Measurements from ENCODE around the gene NREP. TPM values are rescaled to one million over a fixed set of nuclear protein-coding genes. Genes with fewer than 3 reads are reported as not detected.

The NREP gene, protein sequence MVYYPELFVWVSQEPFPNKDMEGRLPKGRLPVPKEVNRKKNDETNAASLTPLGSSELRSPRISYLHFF
- 22.6 and 61.4 TPM in 2 replicates for total RNA-seq (2012; rRNA removed)

DNA sequence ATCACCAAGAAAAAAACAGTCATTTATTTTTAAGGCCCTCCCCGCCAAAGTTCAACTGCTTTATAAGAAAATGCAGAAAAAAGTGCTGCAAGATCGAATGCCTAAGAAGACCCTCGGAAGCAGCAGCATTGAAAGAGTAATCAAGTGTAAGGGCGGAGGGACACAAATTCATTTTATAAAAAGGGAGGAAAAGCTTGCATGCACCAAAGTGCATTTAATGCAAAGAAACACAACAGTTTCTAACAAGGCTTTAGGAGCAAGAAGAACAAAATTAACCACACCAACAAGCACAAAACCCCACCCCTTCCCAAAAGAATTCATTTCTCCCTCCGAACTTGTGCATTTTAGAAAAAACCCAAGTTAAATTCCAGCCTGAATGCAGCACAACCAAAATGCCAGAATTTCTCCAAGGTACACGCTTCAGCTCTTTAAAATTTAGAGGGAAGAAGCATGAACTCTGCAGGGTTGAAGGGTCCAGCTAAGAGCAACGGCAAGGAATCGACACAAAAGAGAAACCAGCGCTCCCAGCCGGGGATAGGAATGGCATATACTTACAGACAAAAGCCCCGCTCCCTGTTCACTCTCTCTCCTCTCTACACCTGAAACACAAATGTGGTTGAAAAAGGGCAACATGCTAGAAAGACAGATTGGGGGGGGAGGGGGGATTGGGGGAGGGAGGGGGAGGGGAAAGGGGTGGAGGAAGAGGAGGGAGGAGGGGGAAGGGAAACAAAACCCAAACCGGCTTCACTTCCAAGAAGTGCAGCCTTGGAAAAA is at the start of gene NREP:
Gene NREP (minus strand): TSS at position 614 of the 774 bp plus-strand sequence. CDS start 1,422 bp downstream, outside the sequence.
- Histone ChIP-seq H3K27me3 (ENCODE audit: control insufficient read depth, insufficient read depth, low read length) (no peaks in the 10 kb centered on the region), H3K4me2 (ENCODE audit: low read length) (peak within 1 kb of the TSS; percentile 81), H3K9me3 (replicated peaks; ENCODE audit: low read length) (no peaks in the 10 kb centered on the region), H3K4me1 (ENCODE audit: control insufficient read depth, insufficient read depth, low read length) (peaks cover 38% of the 10 kb centered on the region), H3K4me3 (ENCODE audit: low read length) (peak within 1 kb of the TSS; percentile 89), H3K9ac (ENCODE audit: low read depth, low read length) (peak within 1 kb of the TSS; percentile 89), H3K36me3 (ENCODE audit: insufficient read depth, low read length) (peaks cover 15% of the 10 kb centered on the region)

DNA sequence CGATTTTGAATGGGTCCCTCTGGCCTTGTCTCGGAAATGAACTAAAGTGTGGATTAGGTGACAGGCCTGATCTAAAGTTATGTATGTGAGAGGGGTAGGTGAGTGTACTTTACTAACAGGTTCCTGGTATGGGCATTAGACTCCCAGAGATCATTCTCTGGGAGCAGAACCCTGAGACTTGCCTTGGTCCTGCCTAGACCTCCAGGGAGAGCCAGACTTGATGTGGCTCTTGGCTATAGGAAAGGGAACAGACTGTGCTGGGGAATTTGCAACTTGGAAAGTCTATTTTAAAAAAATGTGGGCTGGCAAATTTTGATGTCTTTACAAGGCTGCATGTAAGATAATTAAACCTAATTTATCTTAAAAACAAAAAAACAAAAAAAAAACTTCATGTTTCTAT is 49.8 kb upstream of the NREP start:
- H3K9me3 ChIP-seq (replicated peaks; ENCODE audit: low read length) = no peaks in the 10 kb centered on the region
- H3K36me3 ChIP-seq (ENCODE audit: insufficient read depth, low read length) = no peaks in the 10 kb centered on the region
- no peak overlapping the region for H3K4me2 ChIP-seq (ENCODE audit: low read length)
- no peaks in the 10 kb centered on the region for H3K27me3 ChIP-seq (ENCODE audit: control insufficient read depth, insufficient read depth, low read length)
- H3K4me1 ChIP-seq (ENCODE audit: control insufficient read depth, insufficient read depth, low read length) = no peaks in the 10 kb centered on the region
- H3K4me3 ChIP-seq (ENCODE audit: low read length) = no peak overlapping the region
- no peak overlapping the region for H3K9ac ChIP-seq (ENCODE audit: low read depth, low read length)

DNA sequence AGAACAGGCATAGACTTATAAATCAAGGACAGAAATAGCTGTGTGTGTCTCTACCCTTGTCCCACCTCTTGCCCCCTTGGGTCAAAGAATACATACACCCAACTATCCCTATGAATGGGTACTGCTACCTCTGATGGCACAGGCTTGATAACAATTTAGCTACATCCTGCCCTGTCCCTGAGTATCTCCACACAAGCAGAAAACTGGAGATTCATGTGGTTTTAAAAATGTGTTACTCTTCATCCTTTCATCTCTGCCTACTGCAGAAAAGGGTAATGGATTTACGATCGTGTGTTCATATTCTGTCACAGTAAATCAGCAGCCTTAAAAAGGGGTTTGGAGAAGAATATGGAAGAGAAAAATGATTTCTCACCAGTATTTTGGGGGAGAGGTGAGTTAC is 49.2 kb upstream of the NREP start:
- Histone ChIP-seq H3K36me3 (ENCODE audit: insufficient read depth, low read length) (no peaks in the 10 kb centered on the region), H3K9me3 (replicated peaks; ENCODE audit: low read length) (no peaks in the 10 kb centered on the region), H3K9ac (ENCODE audit: low read depth, low read length) (no peak overlapping the region)

DNA sequence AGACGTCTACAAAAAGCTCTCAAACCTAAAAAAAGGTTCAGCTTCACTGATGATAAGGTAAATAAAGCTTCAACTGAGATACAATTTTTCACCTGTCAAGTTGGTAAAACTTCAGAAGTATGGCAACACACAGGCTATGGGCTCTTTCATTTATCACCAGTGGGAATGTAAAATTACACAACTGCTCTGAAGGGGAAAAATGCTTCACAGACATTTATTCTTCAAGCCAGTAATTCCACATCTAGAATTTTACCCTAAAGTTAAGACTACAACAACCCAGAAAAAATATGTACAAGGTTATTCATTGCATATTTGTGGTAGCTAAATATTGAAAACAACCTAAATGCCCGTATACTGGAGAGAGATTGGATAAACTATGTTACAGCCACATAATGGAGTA is 48.1 kb upstream of the NREP start:
- Histone ChIP-seq H3K36me3 (ENCODE audit: insufficient read depth, low read length) (no peaks in the 10 kb centered on the region), H3K27me3 (ENCODE audit: control insufficient read depth, insufficient read depth, low read length) (no peaks in the 10 kb centered on the region), H3K9ac (ENCODE audit: low read depth, low read length) (no peak overlapping the region), H3K4me3 (ENCODE audit: low read length) (no peak overlapping the region), H3K4me1 (ENCODE audit: control insufficient read depth, insufficient read depth, low read length) (no peaks in the 10 kb centered on the region), H3K4me2 (ENCODE audit: low read length) (no peak overlapping the region), H3K9me3 (replicated peaks; ENCODE audit: low read length) (no peaks in the 10 kb centered on the region)

More for the DNA sequence above, 49.2 kb upstream of the NREP start:
- Histone ChIP-seq H3K4me3 (ENCODE audit: low read length) (no peak overlapping the region), H3K27me3 (ENCODE audit: control insufficient read depth, insufficient read depth, low read length) (no peaks in the 10 kb centered on the region), H3K4me2 (ENCODE audit: low read length) (no peak overlapping the region), H3K4me1 (ENCODE audit: control insufficient read depth, insufficient read depth, low read length) (no peaks in the 10 kb centered on the region)

DNA sequence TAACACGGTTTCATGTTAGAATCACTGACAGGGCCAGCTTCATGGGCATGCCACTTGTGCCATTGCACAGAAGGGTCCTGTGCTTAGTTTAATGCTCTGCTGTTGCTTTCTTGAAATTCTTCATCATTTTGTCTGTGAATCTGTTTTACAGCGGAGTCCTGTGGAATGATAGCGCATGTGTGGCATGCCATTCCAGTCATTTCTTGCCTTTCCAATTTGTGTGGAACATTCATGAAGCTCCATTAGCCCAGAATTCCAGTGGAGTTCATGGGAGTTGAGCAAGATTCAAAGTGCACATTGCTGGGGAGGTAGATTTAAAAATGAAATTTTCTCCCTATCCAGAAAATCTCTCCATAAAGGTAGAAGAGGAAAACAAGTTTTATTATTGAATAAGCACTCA is 43.4 kb upstream of the NREP start:
- no peak overlapping the region for H3K4me3 ChIP-seq (ENCODE audit: low read length)

DNA sequence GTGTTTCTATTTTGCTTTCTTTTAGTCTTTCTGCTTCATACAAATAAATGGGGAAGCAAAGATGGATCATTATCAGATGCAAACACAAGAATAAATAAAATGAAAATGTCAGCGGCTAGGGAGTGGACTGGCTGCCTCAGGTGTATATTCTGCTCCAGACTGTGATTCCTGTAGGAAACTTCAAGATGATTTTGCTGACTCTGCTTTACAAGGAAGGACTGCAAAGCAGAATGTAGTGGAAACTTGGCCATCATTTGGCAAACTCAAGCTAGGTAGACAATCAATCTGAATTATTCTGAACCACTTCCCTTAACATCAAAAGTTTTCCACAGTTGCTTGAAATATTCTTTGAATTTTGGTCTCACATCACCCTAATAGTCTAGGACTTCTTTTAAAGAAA is 38.1 kb upstream of the NREP start:
- Histone ChIP-seq H3K9me3 (replicated peaks; ENCODE audit: low read length) (no peaks in the 10 kb centered on the region), H3K4me2 (ENCODE audit: low read length) (no peak overlapping the region), H3K4me1 (ENCODE audit: control insufficient read depth, insufficient read depth, low read length) (peaks cover 15% of the 10 kb centered on the region), H3K36me3 (ENCODE audit: insufficient read depth, low read length) (no peaks in the 10 kb centered on the region), H3K27me3 (ENCODE audit: control insufficient read depth, insufficient read depth, low read length) (no peaks in the 10 kb centered on the region), H3K4me3 (ENCODE audit: low read length) (no peak overlapping the region), H3K9ac (ENCODE audit: low read depth, low read length) (no peak overlapping the region)

More for the DNA sequence above, 43.4 kb upstream of the NREP start:
- H3K9me3 ChIP-seq (replicated peaks; ENCODE audit: low read length) = no peaks in the 10 kb centered on the region
- H3K4me2 ChIP-seq (ENCODE audit: low read length) = no peak overlapping the region
- H3K27me3 ChIP-seq (ENCODE audit: control insufficient read depth, insufficient read depth, low read length) = no peaks in the 10 kb centered on the region
- H3K9ac ChIP-seq (ENCODE audit: low read depth, low read length) = no peak overlapping the region
- no peaks in the 10 kb centered on the region for H3K36me3 ChIP-seq (ENCODE audit: insufficient read depth, low read length)
- H3K4me1 ChIP-seq (ENCODE audit: control insufficient read depth, insufficient read depth, low read length) = no peaks in the 10 kb centered on the region

DNA sequence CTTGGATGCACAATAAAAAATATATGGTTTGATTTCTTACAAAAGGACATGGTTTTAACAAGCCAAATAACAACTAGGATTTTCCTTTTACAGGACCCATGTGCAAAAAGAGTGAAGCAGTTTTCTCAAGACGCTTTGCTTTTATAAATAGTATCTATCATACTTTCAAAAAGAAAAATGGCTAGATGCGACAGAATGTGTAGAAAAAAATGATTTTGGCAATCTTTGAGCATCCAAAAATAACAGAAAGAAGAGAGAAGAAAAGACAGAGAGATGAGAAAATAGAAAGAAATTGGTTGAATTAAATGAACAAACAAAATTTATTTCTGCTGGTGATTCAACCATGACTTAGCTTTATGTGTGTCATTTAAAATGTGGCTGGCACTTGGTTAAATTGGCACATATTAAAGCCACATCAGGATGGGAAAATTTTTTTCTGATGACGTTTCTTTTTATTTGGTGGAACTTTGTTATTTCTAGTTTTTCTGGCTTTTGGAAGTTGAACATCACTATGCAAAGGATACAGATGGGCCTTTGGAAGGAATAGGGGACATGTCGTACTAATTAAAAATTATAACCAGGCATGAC is 35.6 kb upstream of the NREP start:
- Histone ChIP-seq H3K9ac (ENCODE audit: low read depth, low read length) (peak overlapping the region; percentile 71), H3K36me3 (ENCODE audit: insufficient read depth, low read length) (no peaks in the 10 kb centered on the region), H3K9me3 (replicated peaks; ENCODE audit: low read length) (no peaks in the 10 kb centered on the region), H3K4me1 (ENCODE audit: control insufficient read depth, insufficient read depth, low read length) (peaks cover 15% of the 10 kb centered on the region), H3K4me3 (ENCODE audit: low read length) (no peak overlapping the region), H3K27me3 (ENCODE audit: control insufficient read depth, insufficient read depth, low read length) (no peaks in the 10 kb centered on the region), H3K4me2 (ENCODE audit: low read length) (peak overlapping the region; percentile 61)

DNA sequence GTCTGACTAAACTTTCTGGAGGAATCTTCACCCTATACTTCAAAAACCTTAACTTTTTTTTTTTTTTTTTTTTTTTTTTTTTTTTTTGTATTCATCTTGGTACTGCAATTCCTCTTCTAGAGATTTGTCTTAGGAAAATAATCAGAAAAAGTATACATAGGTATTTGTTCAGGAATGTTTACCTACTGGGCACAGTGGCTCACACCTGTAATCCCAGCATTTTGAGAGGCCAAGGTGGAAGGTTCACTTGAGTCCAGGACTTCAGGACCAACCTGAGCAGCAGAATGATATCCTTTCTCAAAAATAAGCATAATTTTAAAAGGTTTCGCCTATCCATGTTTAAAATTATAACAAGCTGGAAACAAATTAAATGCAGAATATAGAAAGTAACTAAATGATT is 33.3 kb upstream of the NREP start:
- peaks cover 15% of the 10 kb centered on the region for H3K4me1 ChIP-seq (ENCODE audit: control insufficient read depth, insufficient read depth, low read length)
- no peak overlapping the region for H3K4me2 ChIP-seq (ENCODE audit: low read length)
- no peaks in the 10 kb centered on the region for H3K9me3 ChIP-seq (replicated peaks; ENCODE audit: low read length)
- H3K4me3 ChIP-seq (ENCODE audit: low read length) = no peak overlapping the region
- no peak overlapping the region for H3K9ac ChIP-seq (ENCODE audit: low read depth, low read length)
- H3K27me3 ChIP-seq (ENCODE audit: control insufficient read depth, insufficient read depth, low read length) = no peaks in the 10 kb centered on the region
- no peaks in the 10 kb centered on the region for H3K36me3 ChIP-seq (ENCODE audit: insufficient read depth, low read length)

DNA sequence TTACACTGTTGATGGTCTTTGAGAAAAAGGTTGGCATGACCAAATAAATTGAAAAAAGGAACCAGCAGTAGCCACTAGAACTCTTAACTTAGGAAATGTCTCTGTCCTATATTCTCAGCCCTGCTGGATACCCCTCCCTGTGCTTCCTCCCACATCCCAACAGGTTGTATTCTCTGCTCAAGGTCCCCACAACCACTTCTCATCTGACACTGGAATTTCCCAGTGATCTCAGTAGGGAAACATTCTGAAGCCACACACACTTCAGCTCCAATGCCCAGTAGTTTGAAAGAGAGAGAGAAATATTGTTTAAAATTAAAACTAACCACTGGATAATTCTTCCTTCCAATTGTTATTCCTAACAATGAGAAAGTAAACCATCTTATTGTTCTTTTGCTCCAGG is 30.0 kb upstream of the NREP start:
- Histone ChIP-seq H3K9ac (ENCODE audit: low read depth, low read length) (no peak overlapping the region), H3K9me3 (replicated peaks; ENCODE audit: low read length) (no peaks in the 10 kb centered on the region), H3K36me3 (ENCODE audit: insufficient read depth, low read length) (no peaks in the 10 kb centered on the region), H3K4me2 (ENCODE audit: low read length) (no peak overlapping the region), H3K4me1 (ENCODE audit: control insufficient read depth, insufficient read depth, low read length) (peaks cover 32% of the 10 kb centered on the region), H3K27me3 (ENCODE audit: control insufficient read depth, insufficient read depth, low read length) (no peaks in the 10 kb centered on the region), H3K4me3 (ENCODE audit: low read length) (no peak overlapping the region)

DNA sequence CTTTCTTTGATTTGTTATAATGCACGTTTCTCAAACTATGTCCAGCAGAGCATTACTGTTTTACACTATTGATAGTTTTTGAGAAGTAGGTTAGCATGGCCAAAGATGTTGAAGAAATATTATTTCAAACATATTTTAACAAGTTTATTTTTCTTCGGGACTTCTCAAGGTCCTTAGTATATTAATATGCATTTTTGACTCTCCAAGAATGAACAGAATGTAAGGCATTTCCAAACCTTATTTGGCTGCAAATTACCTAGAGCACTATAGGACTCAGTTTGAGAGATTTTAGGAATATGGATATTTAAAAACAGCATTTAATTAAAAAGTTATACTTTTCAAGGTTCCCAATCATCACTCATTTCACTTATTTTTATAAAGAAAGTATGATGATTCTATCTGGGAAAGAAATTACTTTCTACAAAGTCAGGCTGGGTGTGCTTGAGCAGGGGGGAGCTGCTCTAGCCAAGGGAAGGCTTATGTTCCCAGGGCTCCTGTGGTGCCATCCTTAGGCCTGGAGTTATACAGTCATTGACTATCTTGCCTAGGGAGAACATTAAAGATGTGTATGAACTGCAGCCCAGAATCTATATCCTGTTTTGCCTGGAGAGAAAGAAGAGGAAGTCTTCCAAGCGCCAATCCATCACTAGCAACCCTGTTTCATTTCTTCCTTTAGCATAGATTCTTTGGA is 27.6 kb upstream of the NREP start:
- Histone ChIP-seq H3K9ac (ENCODE audit: low read depth, low read length) (no peak overlapping the region), H3K27me3 (ENCODE audit: control insufficient read depth, insufficient read depth, low read length) (no peaks in the 10 kb centered on the region), H3K36me3 (ENCODE audit: insufficient read depth, low read length) (no peaks in the 10 kb centered on the region), H3K4me3 (ENCODE audit: low read length) (no peak overlapping the region), H3K4me1 (ENCODE audit: control insufficient read depth, insufficient read depth, low read length) (peaks cover 47% of the 10 kb centered on the region), H3K4me2 (ENCODE audit: low read length) (no peak overlapping the region), H3K9me3 (replicated peaks; ENCODE audit: low read length) (no peaks in the 10 kb centered on the region)

DNA sequence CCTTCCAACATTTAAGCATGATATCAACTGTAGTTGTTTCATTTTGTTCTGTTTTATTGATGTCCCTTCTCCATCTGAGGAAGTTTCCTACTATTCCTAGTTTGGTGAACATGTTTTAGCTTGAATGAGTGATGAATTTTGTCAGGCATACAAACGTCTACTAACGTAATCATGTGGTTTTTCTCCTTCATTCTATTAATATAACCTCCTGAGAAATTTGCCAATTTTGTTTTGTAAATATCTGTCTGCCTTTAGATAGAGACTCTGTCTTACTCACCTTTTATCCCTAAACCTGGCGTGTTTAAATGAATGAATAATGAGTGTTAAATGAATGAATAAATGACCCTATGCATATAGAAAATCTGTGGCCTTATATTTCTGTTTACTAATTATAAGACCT is 26.5 kb upstream of the NREP start:
- no peak overlapping the region for H3K4me3 ChIP-seq (ENCODE audit: low read length)
- no peaks in the 10 kb centered on the region for H3K9me3 ChIP-seq (replicated peaks; ENCODE audit: low read length)

More for the DNA sequence above, 26.5 kb upstream of the NREP start:
- Histone ChIP-seq H3K27me3 (ENCODE audit: control insufficient read depth, insufficient read depth, low read length) (no peaks in the 10 kb centered on the region), H3K9ac (ENCODE audit: low read depth, low read length) (no peak overlapping the region), H3K4me2 (ENCODE audit: low read length) (no peak overlapping the region), H3K4me1 (ENCODE audit: control insufficient read depth, insufficient read depth, low read length) (peaks cover 53% of the 10 kb centered on the region), H3K36me3 (ENCODE audit: insufficient read depth, low read length) (no peaks in the 10 kb centered on the region)
